Left hindlimb (tissue), 1 donor: ENCODE data around the gene ATP10B.
"Not testable (repeated sequence)": the region's sequence is repeated elsewhere in the genome, so short reads cannot be mapped to it uniquely, and the experiment has no call there.

Experiments used
- DNase-seq: peaks from one replicate; pipeline ENCODE4 v3.0.0-alpha.2; 2018

The ATP10B gene

DNA sequence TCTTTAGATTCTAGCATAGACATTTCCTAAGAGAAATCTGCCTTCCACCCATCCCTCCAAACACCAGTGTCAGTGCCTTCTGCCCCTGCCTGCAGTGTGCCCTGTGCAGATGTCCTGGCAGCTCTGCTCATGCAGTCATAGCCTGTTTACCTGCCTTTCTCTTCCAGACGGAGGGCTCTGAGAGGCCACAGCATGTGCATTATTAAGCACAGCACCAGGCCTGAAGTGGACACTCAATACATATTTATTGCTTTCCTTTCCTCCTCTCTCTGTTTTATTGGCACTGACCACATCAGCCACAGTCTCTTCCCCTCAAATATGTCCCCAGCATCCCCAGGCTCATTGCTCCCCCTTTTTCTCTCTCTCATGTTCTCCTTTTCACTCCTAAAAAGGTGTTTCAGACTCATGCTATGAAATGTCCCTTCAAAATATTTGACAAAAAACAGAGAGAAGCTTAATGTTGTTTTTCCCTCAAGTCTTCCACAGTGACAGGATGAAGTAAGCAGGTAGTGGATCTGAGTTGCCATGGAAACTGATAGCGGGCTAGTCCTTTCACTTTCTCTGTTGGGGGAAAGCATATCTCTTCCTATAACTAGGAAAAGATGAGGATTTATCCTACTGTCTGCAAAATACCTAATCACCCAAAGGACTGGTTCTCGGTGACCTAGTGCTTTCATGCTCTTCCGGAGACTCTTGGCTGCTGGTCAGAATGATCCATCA lies 100.9 kb downstream of the ATP10B start:
- DNase-seq, result no peak

DNA sequence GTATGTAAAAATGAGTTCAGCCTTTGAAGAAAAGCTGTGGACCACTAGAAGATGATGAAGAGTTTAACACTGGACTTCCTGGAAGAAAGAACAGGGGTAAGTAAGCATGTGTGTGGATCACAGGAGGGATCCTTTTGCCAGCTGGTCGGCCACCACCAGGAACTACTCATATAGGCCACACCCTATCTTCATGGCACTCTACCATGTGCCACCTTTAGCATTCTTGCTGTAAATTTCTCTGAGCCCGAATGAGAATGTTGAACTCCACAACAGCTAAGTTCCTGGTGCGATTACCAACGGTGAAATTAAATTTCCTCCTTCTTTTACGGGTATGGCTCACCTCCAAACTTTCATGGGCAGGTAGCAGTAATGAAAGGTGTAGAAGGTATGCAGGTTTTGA lies 102.3 kb downstream of the ATP10B start:
- no peak for DNase-seq

DNA sequence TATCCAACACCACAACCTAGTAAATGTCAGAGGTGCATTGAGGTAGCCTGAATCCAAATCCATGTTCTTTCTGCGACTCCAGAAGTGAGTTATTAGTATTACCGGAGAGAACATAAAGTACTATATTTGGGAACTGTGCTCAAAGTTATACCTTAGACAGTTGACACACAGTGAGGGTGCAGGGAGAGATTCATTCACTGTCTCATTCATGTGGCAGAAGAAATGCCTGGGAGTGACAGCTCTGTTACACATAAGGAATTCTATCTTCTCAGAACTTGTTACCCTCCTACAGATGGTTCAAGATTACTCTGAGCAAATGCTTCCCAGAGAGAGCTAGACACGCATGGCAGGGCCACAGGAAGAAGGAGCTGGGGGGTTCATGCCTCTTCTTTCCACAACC lies 103.0 kb downstream of the ATP10B start:
- no peak for DNase-seq

DNA sequence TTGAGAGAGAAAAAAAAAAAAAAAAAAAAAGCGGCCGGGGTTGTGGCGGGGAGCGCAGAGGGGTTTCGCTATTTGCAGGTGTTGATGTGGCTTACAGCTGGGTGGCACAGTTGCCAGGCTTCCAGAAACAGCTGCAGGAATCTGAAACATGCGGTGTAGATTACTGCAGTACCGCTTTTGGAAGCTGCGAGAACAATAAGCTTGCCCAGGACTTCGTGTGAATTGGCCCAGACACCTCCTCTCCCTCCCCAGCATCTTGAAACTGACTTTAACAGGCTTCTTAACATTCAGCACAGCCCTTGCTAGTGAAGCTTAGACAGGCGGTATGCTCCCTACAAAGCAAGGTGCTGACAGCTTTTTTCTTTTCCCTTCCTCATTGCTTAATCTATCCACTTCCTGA lies 104.0 kb downstream of the ATP10B start:
- DNase-seq, result no peak

DNA sequence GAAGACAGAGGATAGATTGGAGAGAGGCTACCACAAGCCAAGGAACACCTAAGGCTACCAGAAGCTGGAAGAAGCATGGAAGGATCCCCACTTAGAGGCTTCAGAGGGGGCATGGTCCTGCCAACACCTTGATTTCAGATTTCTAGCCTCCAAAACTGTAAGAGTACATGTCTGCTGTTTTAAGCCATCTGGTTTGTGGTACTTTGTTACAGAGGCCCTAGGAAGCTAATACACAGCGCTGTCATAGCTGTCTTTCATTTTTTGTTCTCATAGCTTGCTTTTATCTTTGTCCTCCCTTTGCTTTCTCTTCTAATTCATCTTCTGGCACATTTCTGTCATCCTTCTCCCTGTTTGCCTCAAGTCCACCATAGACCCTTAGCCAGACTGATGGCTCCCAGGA lies 104.5 kb downstream of the ATP10B start:
- DNase-seq, result no peak

DNA sequence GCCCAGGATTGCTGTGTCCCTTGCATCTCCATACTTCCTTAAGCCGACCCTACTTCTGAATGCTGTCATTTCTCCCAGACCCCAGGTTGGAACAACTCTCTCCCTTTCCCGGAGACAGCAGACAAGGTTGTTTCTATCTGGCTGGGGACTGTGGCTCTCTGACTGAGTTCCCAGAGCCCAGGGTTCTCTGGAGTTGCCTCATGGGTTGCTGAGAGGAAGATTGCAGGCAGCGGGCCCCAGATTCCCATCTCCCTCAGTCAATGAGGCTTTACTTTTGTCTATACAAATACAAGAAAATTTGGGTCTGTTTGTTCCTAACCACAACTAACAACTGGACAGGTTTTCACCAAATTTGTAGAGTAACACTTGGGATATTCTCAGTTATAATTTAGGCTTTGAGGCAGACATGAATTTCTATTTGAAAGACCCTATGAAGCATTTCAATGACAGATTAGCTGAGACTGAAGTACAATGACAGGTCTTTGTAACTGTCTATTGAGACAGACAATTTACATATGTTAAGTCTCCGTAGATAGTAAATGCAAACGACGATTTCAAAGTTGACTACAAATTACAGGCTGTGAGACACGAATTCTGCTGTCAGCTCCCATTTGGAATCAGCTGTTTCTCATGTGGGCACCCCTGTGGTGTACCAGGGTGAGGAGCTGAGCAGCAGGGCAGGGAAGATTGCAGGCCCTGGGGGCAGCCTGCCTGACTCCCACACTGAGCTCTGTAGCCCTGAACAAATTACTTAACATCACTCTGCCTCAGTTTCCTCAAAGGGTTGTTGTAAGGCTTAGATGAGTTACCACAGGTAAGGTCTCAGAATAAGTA lies 107.5 kb downstream of the ATP10B start:
- no peak for DNase-seq

DNA sequence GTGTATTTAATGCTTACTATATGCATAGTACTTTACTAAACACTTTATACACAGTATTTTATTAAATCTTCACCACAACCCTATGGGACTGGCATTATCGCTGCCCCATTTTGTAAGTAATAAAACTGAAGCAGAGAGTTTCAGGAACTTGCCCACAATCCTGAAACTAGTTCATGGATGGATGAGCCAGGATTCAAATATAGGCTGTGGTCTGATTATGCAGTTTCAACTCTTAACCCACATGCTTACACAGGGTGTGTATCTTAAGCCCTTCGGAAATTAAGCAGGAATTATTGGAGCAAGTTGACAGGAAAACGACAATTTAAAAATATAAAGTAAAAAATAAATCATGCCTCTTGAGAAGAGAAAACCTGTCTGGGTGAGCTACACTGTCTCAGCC lies 109.0 kb downstream of the ATP10B start:
- no peak for DNase-seq

DNA sequence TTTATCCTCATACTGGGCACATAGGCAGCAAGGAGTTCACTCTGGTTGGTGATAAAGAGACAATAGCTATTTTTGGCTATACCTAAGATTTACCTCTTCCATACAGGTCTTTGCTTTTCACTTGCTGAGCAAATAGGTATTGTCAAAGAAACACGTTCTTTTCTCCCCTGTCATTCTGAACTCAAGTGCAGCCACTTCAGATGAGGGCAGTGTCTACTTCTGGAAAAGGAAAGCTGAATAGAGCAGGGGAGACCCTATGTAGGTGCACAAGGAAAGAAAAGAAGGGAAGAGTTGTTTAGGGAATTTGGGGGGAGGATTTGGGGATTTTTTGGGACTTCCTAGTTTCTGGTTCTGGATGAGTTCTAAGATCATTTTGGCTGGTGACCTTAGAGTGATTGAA lies 109.6 kb downstream of the ATP10B start:
- DNase-seq, result no peak

DNA sequence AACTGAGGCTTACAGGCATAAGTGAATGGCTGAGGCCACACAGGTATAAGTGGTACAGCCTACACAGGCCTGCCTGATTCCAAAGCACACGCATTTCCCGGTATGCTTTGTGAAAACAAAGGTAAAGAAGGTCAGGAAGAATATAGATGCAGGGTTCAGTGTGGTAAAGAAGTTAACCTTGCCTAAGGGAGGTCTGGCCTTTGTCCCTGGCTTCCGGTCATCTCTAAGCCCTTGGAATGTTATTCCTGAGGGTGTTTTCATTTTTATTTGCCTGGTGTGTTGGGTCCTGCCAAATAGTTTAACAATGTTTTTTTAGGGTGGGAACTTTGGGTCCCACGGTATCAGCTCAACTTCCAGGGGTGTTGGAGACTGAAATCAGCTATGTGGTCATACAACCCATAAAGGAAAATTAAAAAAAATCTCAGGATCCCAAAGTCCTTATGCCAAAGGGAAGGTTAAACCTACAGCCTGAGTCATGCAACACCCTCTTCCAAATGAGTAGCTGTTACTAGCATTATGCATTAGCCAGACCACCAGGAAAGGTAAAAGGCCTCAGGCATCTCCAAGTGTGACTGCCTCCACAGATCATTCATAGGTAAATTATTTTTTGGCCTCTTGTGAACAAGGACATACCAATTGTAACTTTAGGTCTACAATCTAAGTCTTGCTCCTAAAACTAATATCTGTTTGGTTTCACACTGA lies 124.6 kb downstream of the ATP10B start:
- no peak for DNase-seq

DNA sequence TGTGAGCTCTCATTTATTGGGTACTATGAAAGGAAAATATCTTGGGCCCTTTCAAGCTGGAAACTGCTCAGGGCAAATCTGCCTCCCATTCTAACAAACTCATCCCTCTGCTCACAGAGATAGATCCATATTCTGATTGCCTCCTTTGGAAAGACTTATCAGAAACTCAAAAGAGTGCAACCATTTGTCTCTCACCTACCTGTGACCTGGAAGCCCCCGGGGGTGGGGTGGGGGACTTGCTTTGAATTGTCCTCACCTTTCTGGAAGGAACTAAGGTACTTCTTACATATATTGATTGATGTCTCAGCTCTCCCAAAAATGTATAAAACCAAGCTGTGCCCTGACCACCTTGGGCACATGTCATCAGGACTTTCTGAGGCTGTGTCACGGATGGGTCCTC lies 125.3 kb downstream of the ATP10B start:
- DNase-seq, result no peak

DNA sequence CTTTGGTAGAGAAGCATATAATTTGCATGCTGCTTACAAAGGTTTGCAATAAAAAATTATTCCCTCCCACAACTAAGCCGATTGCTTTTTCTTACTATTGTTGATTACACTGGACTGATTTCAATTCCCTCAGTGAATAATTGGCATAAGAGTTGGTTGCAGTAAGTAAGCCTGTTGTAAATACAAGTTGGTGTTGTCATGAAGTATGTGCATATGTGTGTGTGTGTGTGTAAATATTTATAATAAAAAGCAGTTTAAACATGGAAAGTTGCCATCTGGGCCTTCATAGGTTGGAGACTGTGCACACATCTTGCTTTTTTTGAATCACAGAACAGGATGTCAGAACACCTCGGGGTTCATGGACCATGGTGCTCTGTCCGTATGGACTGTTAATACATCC lies 131.2 kb downstream of the ATP10B start:
- DNase-seq, result no peak

DNA sequence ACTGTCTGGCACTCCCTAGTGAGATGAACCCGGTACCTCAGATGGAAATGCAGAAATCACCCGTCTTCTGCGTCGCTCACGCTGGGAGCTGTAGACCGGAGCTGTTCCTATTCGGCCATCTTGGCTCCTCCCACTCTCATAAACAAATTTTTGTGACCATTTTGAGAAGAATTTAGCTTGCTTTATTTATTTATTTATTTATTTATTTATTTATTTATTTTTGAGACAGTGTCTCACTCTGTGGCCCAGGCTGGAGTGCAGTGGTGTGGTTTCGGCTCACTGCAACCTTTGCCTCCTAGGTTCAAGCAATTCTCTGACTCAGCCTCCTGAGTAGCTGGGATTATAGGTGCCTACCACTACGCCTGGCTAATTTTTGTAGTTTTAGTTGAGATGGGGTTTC lies 136.5 kb downstream of the ATP10B start:
- not testable (repeated sequence) for DNase-seq

DNA sequence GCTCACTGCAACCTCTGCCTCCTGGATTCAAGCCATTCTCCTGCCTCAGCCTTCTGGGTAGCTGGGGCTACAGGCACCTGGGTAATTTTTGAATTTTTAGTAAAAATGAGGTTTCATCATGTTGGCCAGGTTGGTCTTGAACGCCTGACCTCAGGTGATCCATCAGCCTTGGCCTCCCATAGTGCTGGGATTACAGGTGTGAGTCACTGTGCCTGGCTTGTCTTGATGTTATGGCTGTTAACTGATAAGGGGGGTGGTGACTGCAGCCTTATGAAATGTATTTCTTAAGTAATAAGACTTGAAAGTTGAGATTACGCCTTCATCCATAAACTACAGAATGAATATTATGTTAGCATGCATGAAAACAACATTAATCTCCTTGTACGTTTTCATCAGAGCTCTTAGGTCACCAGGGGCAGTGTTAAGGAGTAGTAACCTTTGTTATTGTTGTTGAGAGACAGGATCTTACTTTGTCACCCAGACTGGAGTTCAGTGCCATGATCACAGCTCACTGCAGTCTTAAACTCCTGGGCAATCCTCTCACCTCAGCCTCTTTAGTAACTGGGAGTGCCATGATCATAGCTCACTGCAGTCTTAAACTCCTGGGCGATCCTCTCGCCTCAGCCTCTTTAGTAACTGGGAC lies 148.3 kb downstream of the ATP10B start:
- no peak for DNase-seq

DNA sequence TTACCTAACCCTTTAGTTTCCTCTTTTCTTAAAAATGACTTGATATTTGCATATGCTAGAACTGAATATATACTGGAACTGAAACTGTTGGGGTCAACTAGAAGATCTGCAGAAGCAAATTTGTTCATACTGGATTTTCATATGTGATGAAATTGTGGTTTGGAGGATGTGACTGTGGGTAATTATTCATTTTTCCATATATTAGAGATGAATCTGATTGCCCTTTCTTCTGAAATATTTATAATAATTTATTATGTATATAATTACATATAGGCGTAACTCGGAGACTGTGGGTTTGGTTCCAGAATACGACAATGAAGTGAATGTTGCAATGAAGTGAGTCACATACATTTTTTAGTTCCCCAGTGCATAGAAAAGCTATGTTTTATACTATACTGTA lies 149.1 kb downstream of the ATP10B start:
- no peak for DNase-seq

DNA sequence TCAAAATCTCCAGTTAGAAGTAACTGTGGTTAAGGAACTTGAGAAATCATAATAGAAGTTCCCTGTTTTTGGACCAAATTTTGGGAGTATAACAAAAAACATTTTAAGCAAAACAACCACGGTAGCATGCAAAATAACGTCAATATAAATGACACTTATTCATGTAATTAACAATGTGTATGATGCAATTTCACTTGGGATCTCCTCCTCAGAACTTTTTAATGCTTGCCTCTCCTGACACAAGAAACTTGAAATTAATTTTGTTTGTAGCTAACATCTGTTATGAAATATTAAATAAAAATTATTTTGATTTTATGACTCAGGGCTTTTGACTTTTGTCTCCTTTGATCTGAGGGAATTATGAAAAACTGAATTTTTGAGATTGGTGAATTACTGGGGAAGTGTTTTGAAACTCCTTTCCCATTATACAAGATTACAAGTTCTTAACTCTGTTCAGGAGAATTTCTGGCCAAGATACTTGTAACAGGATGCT lies 149.7 kb downstream of the ATP10B start:
- DNase-seq, result no peak

DNA sequence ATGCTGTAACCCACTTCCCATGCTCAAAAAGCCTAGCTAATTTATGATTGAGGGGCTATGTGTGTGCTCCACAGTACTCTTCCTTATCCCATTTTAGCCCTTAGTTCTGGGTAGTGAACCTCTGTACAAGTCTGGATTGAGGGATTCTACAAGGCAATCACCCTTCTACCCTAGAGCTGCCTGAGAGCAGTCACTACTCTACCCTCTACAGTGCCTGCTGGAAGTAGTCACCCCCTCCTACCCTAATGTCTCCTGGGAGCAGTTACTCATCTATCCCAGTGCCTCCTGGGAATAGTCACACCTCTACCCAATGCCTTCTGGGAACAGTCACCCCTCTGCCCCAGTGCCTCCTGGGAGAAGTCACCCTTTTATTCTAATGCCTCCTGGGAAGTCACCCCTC lies 150.6 kb downstream of the ATP10B start:
- no peak for DNase-seq

DNA sequence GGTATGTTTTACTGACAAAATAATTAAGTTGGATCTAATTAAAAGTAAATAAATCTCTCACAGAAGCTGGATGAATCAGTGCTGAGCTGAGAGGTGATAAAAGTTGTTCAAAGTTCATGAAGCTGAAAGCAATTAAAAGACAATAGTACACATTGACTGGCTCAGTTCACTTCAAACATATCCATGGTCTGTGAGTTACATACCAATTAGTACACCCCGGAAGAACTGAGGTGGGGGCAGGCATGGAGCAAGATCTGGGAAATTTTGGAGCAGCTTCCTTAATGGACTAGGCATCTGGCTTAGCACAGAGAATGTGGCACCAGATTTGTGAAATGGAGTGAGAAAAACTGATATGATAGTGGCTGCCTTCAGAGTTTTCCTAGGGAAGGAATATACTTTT lies 152.7 kb downstream of the ATP10B start:
- DNase-seq, result no peak

DNA sequence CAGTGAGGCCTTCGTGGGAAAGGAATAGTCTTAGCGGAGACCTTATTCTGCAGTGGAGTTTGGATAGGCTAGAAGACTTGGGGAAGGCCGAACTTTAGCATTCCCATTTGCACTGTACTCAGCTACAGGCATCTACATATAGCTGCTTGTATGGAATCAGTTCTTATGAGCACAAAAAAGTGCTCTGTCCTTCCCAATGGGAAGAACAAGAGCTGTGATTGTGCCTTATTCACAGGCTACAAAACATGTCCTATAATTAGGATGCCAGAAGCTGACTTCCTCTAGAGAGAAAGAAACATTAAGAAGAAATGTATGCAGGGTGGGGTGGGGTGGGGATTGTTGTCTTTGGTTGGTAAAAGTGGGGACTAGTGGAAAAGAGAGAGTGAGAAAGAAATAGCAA lies 154.7 kb downstream of the ATP10B start:
- DNase-seq, result no peak

DNA sequence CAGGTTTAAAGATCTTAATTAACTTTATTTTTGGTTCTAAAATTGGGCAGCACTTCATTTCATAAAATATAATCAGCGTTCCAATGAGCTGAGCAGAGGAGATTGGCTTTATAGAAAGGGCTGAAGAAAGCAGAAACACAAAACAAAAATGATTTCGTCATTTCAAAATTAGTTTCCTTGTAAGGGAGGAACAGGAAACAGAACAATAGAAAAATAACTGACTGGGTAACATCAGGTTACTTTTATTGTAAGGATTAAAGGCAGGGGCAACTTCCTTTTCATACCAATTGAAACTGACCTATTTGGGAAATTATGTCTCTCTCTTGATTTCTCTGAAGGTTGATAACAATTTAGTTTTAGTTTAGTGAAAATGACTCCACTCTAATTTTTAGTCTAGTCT lies 157.1 kb downstream of the ATP10B start:
- no peak for DNase-seq

DNA sequence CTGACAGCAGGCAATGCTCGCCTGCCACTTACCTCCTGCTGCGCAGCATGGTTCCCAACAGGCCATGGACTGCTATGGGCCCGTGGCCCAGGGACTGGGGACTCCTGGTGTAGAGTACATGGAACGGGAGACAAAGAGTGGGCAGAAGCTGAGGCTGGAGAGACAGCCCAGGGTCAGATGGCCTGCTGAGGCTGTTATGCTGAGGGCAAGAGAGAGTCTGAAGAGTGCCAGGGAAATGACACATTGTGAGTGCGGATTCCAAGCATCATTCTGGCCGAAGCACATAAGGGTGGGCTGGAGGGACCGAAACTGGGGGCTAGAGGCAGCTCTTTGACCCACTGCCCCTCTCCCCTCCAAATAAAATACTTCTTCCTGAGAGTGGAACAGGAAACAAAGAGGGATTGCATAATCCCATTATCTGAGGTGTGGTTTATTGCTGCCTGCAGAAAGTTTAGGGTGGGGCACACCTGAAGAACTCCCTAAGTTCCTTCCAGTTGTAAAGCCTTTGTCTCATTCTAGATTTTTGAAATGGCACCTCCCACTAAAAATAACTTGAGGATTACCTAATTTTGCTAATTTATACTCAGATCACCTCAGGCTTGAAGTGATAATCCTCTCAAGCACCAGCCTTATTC lies 158.1 kb downstream of the ATP10B start:
- DNase-seq, result no peak

DNA sequence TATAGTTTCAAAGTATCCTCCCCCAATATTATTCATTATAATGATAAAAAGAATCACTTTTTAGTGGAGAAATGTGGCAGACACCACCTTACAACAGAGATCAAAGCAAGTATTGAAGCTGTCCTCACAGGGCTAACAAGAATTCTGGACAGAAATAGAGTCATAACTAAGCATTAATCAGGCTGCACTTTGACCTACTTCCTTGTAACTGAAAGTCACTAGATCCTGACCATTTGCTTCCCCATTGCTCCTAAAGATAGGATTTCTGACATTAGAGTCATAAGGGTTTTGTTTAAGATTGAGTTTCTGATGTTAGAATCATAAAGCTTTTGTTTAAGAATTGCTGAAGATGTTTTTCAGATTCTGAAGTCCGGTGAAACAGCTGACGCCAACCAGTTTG lies 159.7 kb downstream of the ATP10B start:
- DNase-seq, result no peak

DNA sequence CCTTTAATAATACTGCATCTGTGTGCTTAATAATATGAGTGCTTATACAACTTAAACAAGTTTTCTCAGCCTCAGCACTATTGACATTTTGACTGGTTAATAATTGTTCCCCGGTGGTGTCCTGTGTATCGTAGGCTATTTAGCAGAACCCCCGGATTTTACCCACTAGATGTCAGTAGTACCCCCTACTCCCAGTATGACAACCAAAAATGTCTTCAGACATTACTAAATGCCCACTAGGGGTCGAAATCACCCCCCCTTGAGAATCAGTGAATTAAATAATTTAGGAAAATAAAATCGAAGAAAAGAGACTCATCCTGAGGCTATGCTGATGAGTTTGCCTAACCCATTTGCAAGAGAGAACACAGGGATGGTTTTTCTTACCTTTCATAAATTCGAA lies 166.3 kb downstream of the ATP10B start:
- no peak for DNase-seq

DNA sequence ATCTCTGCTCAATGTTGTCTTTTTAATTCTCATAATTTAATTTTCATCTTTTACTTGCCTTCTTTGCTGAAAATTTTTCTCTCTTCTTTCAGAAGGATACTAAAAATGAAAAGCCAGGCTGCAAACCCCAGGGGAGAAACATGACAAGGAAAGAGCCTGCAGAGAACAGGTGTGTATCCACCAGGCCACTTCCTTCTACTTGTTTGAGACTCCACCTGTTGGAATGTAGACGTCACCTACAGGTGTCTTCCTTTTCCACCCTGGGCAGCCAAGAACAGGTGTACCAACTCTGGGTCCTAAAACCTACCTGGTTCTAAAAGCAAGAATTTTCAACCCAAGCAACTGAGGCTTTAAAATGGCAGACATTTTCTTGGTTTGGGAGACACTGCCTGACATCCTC lies 166.8 kb downstream of the ATP10B start:
- no peak for DNase-seq
